Dermis blood vessel endothelial cell (primary cell): ENCODE measurements around the gene A4GNT. TPM values are rescaled to one million over a fixed set of nuclear protein-coding genes. Genes with fewer than 3 reads are reported as not detected.
"Not testable (repeated sequence)": the region's sequence is repeated elsewhere in the genome, so short reads cannot be mapped to it uniquely, and the experiment has no call there.

Source experiments
- DNase-seq: peaks from one replicate; pipeline ENCODE4 v3.0.0; 2010
- total RNA-seq: library from RNA; depleted of rRNA; stranded (reverse); fragments of >200 nt; gene quantifications from 2 replicates; pipeline ENCODE4 v1.2.3, GENCODE V29; 2014

Gene A4GNT
- total RNA-seq, 1 donor from 2014 or later = not detected

GRCh38 chr3:138118612-138119422 is 13.4 kb downstream of the A4GNT start:
- peak; percentile 85 for DNase-seq

GRCh38 chr3:138114988-138115971 is 16.9 kb downstream of the A4GNT start, which contains the start of gene DZIP1L:
Gene DZIP1L (minus strand): TSS chr3:138115608. CDS start chr3:138103971, 11,637 bp downstream.
- DNase-seq = peak; percentile 68

GRCh38 chr3:138114431-138114918 is 17.7 kb downstream of the A4GNT start:
- DNase-seq = peak; percentile 11

GRCh38 chr3:138113326-138113725 is 18.9 kb downstream of the A4GNT start:
- DNase-seq = no peak

GRCh38 chr3:138112362-138112761 is 19.8 kb downstream of the A4GNT start:
- no peak for DNase-seq

- no peak for DNase-seq
Measured at GRCh38 chr3:138105598-138105997, 26.6 kb downstream of the A4GNT start.

GRCh38 chr3:138103466-138103865 is 28.7 kb downstream of the A4GNT start:
- DNase-seq = no peak

GRCh38 chr3:138101351-138101940 is 30.7 kb downstream of the A4GNT start:
- DNase-seq = peak; percentile 15

- DNase-seq = no peak
Measured at GRCh38 chr3:138099417-138099816, 32.8 kb downstream of the A4GNT start.

- DNase-seq = no peak
Measured at GRCh38 chr3:138097192-138098172, 34.7 kb downstream of the A4GNT start.

- DNase-seq = no peak
Measured at GRCh38 chr3:138093721-138094120, 38.5 kb downstream of the A4GNT start.

- DNase-seq = no peak
Measured at GRCh38 chr3:138092023-138092422, 40.2 kb downstream of the A4GNT start.

GRCh38 chr3:138089091-138089490 is 43.1 kb downstream of the A4GNT start:
- no peak for DNase-seq

GRCh38 chr3:138085745-138086144 is 46.4 kb downstream of the A4GNT start:
- DNase-seq = not testable (repeated sequence)

GRCh38 chr3:138084196-138084595 is 48.0 kb downstream of the A4GNT start:
- DNase-seq = no peak

GRCh38 chr3:138082992-138083386 is 49.2 kb downstream of the A4GNT start:
- DNase-seq = no peak

- no peak for DNase-seq
Measured at GRCh38 chr3:138082085-138082991, 49.9 kb downstream of the A4GNT start.

GRCh38 chr3:138081371-138082084 is 50.7 kb downstream of the A4GNT start:
- DNase-seq = no peak

GRCh38 chr3:138079901-138080300 is 52.3 kb downstream of the A4GNT start:
- DNase-seq = no peak

- peak; percentile 7 for DNase-seq
Measured at GRCh38 chr3:138078901-138079344, 53.3 kb downstream of the A4GNT start.
